Measurements from ENCODE around the gene IFNK.

The IFNK gene

DNA sequence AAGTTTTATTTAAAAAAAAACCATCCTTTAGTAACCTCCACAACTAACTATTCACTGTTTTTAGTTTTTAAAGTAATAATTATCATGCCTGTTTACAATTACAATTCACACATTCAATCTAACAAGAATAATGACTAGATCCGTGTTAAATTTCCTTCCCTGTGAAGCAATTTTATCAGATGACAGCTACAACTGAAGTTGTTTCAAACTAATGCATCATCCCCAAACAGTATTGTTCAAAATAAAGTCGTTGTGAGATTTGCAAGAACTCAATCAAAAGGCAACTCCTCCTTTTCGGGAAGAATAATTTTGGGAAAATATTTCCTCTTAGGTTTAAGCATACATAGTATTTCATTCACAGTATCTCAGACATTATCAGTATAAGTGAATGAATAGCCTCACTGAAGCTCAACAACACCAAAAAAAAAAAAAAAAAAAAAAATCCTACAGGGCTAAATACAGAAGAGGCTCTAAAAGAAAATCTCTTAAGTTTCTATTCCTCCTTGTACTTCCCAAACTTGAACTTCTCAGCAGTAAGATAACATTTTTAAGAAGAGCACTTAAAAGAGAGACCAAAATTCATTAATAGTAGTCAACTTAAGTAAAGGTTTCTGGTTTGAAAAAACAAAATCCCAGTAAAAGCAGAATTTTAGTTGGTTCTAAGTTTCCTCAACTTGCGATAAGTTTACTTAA lies 39.8 kb downstream of the IFNK start:
- CTCF ChIA-PET, result interaction anchor here (0.7 kb wide), 1 partner anchor 1694 kb away, joined by 3 read pairs; no protein-coding TSS in a partner anchor
- POLR2A ChIA-PET, result no interaction called here
- TF ChIP-seq, protein P1, sequence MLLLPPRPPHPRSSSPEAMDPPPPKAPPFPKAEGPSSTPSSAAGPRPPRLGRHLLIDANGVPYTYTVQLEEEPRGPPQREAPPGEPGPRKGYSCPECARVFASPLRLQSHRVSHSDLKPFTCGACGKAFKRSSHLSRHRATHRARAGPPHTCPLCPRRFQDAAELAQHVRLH (tag by site-specific recombination; IDR thresholded peaks at IDR 0.05), result no peak
- TF ChIP-seq ZNF266 (tag by site-specific recombination; IDR thresholded peaks at IDR 0.05; ENCODE audit: low read depth) (no peak), ZSCAN30 (tag by site-specific recombination; IDR thresholded peaks at IDR 0.05) (no peak), ZNF138 (tag by site-specific recombination; IDR thresholded peaks at IDR 0.05; ENCODE audit: borderline replicate concordance) (no peak), ZNF510 (tag by site-specific recombination; IDR thresholded peaks at IDR 0.05; ENCODE audit: insufficient replicate concordance) (no peak), ZFP3 (tag by site-specific recombination; IDR thresholded peaks at IDR 0.05; ENCODE audit: low read depth) (no peak), ZNF670 (tag by site-specific recombination; IDR thresholded peaks at IDR 0.05; ENCODE audit: low read depth) (no peak), ZBTB48 (tag by site-specific recombination; IDR thresholded peaks at IDR 0.05) (no peak), SALL2 (tag by site-specific recombination; IDR thresholded peaks at IDR 0.05; ENCODE audit: borderline replicate concordance) (no peak), GLIS2 (tag by site-specific recombination; IDR thresholded peaks at IDR 0.05) (no peak), ZNF354C (tag by site-specific recombination; IDR thresholded peaks at IDR 0.05; ENCODE audit: borderline replicate concordance, low read depth) (no peak), OSR2 (tag by site-specific recombination; IDR thresholded peaks at IDR 0.05) (no peak), ZNF214 (tag by site-specific recombination; IDR thresholded peaks at IDR 0.05; ENCODE audit: borderline replicate concordance) (no peak)
- TF ChIP-seq, protein P2, sequence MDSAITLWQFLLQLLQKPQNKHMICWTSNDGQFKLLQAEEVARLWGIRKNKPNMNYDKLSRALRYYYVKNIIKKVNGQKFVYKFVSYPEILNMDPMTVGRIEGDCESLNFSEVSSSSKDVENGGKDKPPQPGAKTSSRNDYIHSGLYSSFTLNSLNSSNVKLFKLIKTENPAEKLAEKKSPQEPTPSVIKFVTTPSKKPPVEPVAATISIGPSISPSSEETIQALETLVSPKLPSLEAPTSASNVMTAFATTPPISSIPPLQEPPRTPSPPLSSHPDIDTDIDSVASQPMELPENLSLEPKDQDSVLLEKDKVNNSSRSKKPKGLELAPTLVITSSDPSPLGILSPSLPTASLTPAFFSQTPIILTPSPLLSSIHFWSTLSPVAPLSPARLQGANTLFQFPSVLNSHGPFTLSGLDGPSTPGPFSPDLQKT (IDR thresholded peaks at IDR 0.05; ENCODE audit: borderline replicate concordance, low read depth, low read length), result no peak
- TF ChIP-seq, protein P3, sequence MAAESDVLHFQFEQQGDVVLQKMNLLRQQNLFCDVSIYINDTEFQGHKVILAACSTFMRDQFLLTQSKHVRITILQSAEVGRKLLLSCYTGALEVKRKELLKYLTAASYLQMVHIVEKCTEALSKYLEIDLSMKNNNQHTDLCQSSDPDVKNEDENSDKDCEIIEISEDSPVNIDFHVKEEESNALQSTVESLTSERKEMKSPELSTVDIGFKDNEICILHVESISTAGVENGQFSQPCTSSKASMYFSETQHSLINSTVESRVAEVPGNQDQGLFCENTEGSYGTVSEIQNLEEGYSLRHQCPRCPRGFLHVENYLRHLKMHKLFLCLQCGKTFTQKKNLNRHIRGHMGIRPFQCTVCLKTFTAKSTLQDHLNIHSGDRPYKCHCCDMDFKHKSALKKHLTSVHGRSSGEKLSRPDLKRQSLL (tag by site-specific recombination; IDR thresholded peaks at IDR 0.05), result no peak
- no peaks in the 10 kb centered on the region for H3K4me1 ChIP-seq (ENCODE audit: control insufficient read depth, insufficient read depth, low read length)
- H3K36me3 ChIP-seq (ENCODE audit: control insufficient read depth in 2 of 2, insufficient read depth in 1 of 2, low read length in 2 of 2), result peaks cover 0 to 33% of the 10 kb centered on the region in 2 experiments; a peak in 2 of 3 replicates
- no peaks in the 10 kb centered on the region for H3K9me3 ChIP-seq (ENCODE audit: control insufficient read depth, insufficient read depth, low read depth, low read length)
- H3K27ac ChIP-seq (ENCODE audit: extremely low read depth, low read depth, low read length), result no peak overlapping the region
- H3K4me3 ChIP-seq (ENCODE audit: low read depth, low read length), result no peak overlapping the region

DNA sequence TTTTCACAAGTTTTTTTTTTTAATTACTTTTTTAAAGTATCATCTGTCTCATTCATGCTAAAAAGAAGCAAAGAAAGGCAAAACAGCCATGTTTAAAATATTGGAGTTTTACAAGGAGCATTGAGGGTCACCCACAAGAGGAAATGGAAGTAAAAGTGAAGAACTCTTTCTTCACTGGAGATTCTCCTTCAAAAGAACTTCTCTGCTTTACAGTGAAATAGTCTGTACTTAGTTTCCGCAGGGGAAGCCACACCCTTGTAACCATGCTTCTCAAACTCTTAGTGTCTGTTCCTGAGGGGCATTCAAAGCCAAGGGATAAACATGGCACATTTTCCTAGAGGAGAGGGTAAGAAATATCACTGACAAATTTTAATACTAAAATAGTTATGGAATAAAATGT lies 40.6 kb downstream of the IFNK start:
- ChIA-PET CTCF (no interaction called here), POLR2A (no interaction called here)
- Histone ChIP-seq H3K9me3 (ENCODE audit: control insufficient read depth, insufficient read depth, low read depth, low read length) (no peaks in the 10 kb centered on the region), H3K27ac (ENCODE audit: extremely low read depth, low read depth, low read length) (no peak overlapping the region), H3K4me1 (ENCODE audit: control insufficient read depth, insufficient read depth, low read length) (0 out of 2 replicates have a peak, but pooled peaks cover 3% of the 10 kb centered on the region), H3K36me3 (ENCODE audit: control insufficient read depth in 2 of 2, insufficient read depth in 1 of 2, low read length in 2 of 2) (peaks cover 0 to 33% of the 10 kb centered on the region in 2 experiments; a peak in 2 of 3 replicates), H3K4me3 (ENCODE audit: low read depth, low read length) (no peak overlapping the region)
- TF ChIP-seq ZNF394 (tag by site-specific recombination; IDR thresholded peaks at IDR 0.05; ENCODE audit: borderline replicate concordance) (no peak), ZNF274 (IDR thresholded peaks at IDR 0.05; ENCODE audit: low read length) (no peak), ZNF274 (tag by site-specific recombination; IDR thresholded peaks at IDR 0.05; ENCODE audit: borderline replicate concordance) (no peak), ZNF354C (tag by site-specific recombination; IDR thresholded peaks at IDR 0.05; ENCODE audit: borderline replicate concordance, low read depth) (no peak), WT1 (tag by site-specific recombination; IDR thresholded peaks at IDR 0.05) (no peak), ZNF391 (tag by site-specific recombination; IDR thresholded peaks at IDR 0.05; ENCODE audit: borderline replicate concordance, low read depth) (no peak), ZNF623 (tag by site-specific recombination; IDR thresholded peaks at IDR 0.05) (no peak), ZNF184 (tag by site-specific recombination; IDR thresholded peaks at IDR 0.05) (no peak), BCL11A (tag by site-specific recombination; IDR thresholded peaks at IDR 0.05; ENCODE audit: low read depth) (no peak), ZNF174 (tag by site-specific recombination; IDR thresholded peaks at IDR 0.05) (no peak), ZNF560 (tag by site-specific recombination; IDR thresholded peaks at IDR 0.05; ENCODE audit: borderline replicate concordance) (no peak), ZNF138 (tag by site-specific recombination; IDR thresholded peaks at IDR 0.05; ENCODE audit: borderline replicate concordance) (no peak), ZFP3 (tag by site-specific recombination; IDR thresholded peaks at IDR 0.05; ENCODE audit: low read depth) (no peak), ZBTB7A (tag by site-specific recombination; IDR thresholded peaks at IDR 0.05; ENCODE audit: low read depth) (no peak), ZNF501 (tag by site-specific recombination; IDR thresholded peaks at IDR 0.05) (no peak)

Data from HEK293 (cell line).